Liver (tissue), 9 donors: ENCODE data around the gene CRYZL1. TPM values are rescaled to one million over a fixed set of nuclear protein-coding genes. Genes with fewer than 3 reads are reported as not detected.

Experiments
- DNase-seq: peaks from one replicate; pipeline ENCODE4 v3.0.0-alpha.2; 2017; ENCODE audit warnings: low spot score
- H3K27ac ChIP-seq, 2 donors: one replicate each; pipeline ENCODE4 v1.7.0; 2013; ENCODE audit warnings: inconsistent platforms in 2 of 2, low read length in 2 of 2, control low read depth in 1 of 2, low read depth in 1 of 2, mild to moderate bottlenecking in 1 of 2
- H3K27me3 ChIP-seq, 4 donors: one replicate each; pipeline versions ENCODE4 v1.6.1 to v1.7.0; 2013; ENCODE audit warnings: low read length in 3 of 4, inconsistent platforms in 1 of 4, mild to moderate bottlenecking in 1 of 4, moderate library complexity in 1 of 4; ENCODE audit not compliant: control insufficient read depth in 4 of 4, insufficient read depth in 4 of 4
- H3K36me3 ChIP-seq, 4 donors: one replicate each; pipeline versions ENCODE4 v1.6.1 to v1.7.0; 2013; ENCODE audit warnings: low read length in 3 of 4, mild to moderate bottlenecking in 3 of 4, low read depth in 1 of 4, moderate library complexity in 1 of 4; ENCODE audit not compliant: control insufficient read depth in 4 of 4, insufficient read depth in 3 of 4
- H3K4me1 ChIP-seq, 4 donors: one replicate each; pipeline versions ENCODE4 v1.6.1 to v1.7.0; 2013; ENCODE audit warnings: low read length in 3 of 4, mild to moderate bottlenecking in 3 of 4, moderate library complexity in 1 of 4; ENCODE audit not compliant: control insufficient read depth in 4 of 4, insufficient read depth in 4 of 4
- H3K4me3 ChIP-seq, 3 donors: one replicate each; pipeline versions ENCODE4 v1.6.1 to v1.7.0; 2013; ENCODE audit warnings: low read length in 3 of 3, control low read depth in 1 of 3, low read depth in 1 of 3, mild to moderate bottlenecking in 1 of 3
- H3K9ac ChIP-seq, 2 donors: one replicate each; pipeline ENCODE4 v1.7.0; 2013; ENCODE audit warnings: low read length in 2 of 2, mild to moderate bottlenecking in 2 of 2, moderate library complexity in 2 of 2, control low read depth in 1 of 2, low read depth in 1 of 2
- H3K9me3 ChIP-seq, 4 donors: one replicate each; pipeline versions ENCODE4 v1.6.1 to v1.7.0; 2013; ENCODE audit warnings: low read length in 3 of 4; ENCODE audit not compliant: control insufficient read depth in 4 of 4
- ATF3 ChIP-seq: IDR thresholded peaks from 2 replicates; pipeline ENCODE4 v1.6.1; 2016; ENCODE audit warnings: antibody characterized with exemption
- CTCF ChIP-seq: fragments of 150-350 bp; IDR thresholded peaks from 2 replicates; pipeline ENCODE4 v1.5.1; 2017; ENCODE audit warnings: improper control_type of control experiment, low read depth, low read length; ENCODE audit not compliant: missing input control
- FOXA1 ChIP-seq: IDR thresholded peaks from 2 replicates; pipeline ENCODE4 v1.6.1; 2016; ENCODE audit warnings: antibody characterized with exemption
- FOXA2 ChIP-seq: IDR thresholded peaks from 2 replicates; pipeline ENCODE4 v1.6.1; 2016; ENCODE audit warnings: antibody characterized with exemption
- GABPA ChIP-seq, 2 donors: IDR thresholded peaks in 1 of 2; conservative IDR thresholded peaks in 1 of 2; 2 replicates each; pipeline ENCODE4 v1.6.1; 2016; ENCODE audit warnings: antibody characterized with exemption in 2 of 2, mild to moderate bottlenecking in 1 of 2, moderate library complexity in 1 of 2
- HNF4A ChIP-seq, 2 donors: conservative IDR thresholded peaks; 2 replicates each; pipeline ENCODE4 v1.6.1; 2016; ENCODE audit warnings: antibody characterized with exemption in 2 of 2, mild to moderate bottlenecking in 2 of 2
- HNF4G ChIP-seq: IDR thresholded peaks from 2 replicates; pipeline ENCODE4 v1.6.1; 2016; ENCODE audit warnings: antibody characterized with exemption
- JUND ChIP-seq, 2 donors: IDR thresholded peaks; 2 replicates each; pipeline ENCODE4 v1.6.1; 2016; ENCODE audit warnings: antibody characterized with exemption in 2 of 2
- MAX ChIP-seq: IDR thresholded peaks from 2 replicates; pipeline ENCODE4 v1.6.1; 2016; ENCODE audit warnings: antibody characterized with exemption
- NR2F2 ChIP-seq: IDR thresholded peaks from 2 replicates; pipeline ENCODE4 v1.6.1; 2016; ENCODE audit warnings: antibody characterized with exemption
- RAD21 ChIP-seq, 2 donors: IDR thresholded peaks; 2 replicates each; pipeline ENCODE4 v1.6.1; 2016; ENCODE audit warnings: antibody characterized with exemption in 2 of 2, mild to moderate bottlenecking in 2 of 2
- REST ChIP-seq: IDR thresholded peaks from 2 replicates; pipeline ENCODE4 v1.6.1; 2016; ENCODE audit warnings: antibody characterized with exemption, mild to moderate bottlenecking
- RXRA ChIP-seq, 2 donors: IDR thresholded peaks; 2 replicates each; pipeline ENCODE4 v1.6.1; 2017 to 2018; ENCODE audit warnings: antibody characterized with exemption in 2 of 2, mild to moderate bottlenecking in 1 of 2
- SP1 ChIP-seq: IDR thresholded peaks from 2 replicates; pipeline ENCODE4 v1.6.1; 2018; ENCODE audit warnings: antibody characterized with exemption, mild to moderate bottlenecking
- TAF1 ChIP-seq: conservative IDR thresholded peaks from 2 replicates; pipeline ENCODE4 v1.6.1; 2016; ENCODE audit warnings: antibody characterized with exemption, mild to moderate bottlenecking
- YY1 ChIP-seq: IDR thresholded peaks from 2 replicates; pipeline ENCODE4 v1.6.1; 2016; ENCODE audit warnings: antibody characterized with exemption, mild to moderate bottlenecking
- ZBTB33 ChIP-seq: IDR thresholded peaks from 2 replicates; pipeline ENCODE4 v1.6.1; 2016; ENCODE audit warnings: antibody characterized with exemption
- WGBS: extraction: QIAGEN DNeasy Blood & Tissue Kit; methylation state at CpG from one replicate; pipeline ENCODE4 v1.1.7; 2013; 5-methylcytosine and 5-hydroxymethylcytosine counted together
- polyA plus RNA-seq, 2 donors: library from polyadenylated mRNA; stranded (reverse) in 1 of 2; unstranded in 1 of 2; fragments of 200-250 nt in 1 of 2; fragments of >200 nt in 1 of 2; fragmentation: Nextera tagmentation in 1 of 2; extraction: Ambion mirVana in 1 of 2; gene quantifications; one replicate each; pipeline versions ENCODE4 v1.2.1 to v1.2.3, GENCODE V29; 2013 to 2015
- total RNA-seq, 2 donors: library from RNA; depleted of rRNA; stranded (reverse); fragments of >200 nt; gene quantifications; one replicate each; pipeline ENCODE4 v1.2.3, GENCODE V29; 2014
- donor health status: healthy.
- donor health status: healthy.
- donor health status: healthy.
- donor health status: healthy.
- donor health status: healthy.

CRYZL1 gene
- total and polyA plus RNA-seq, 4 donors = 6.8 to 18.1 (median 11.5) TPM

GRCh38 chr21:33569991-33570390 lies 71.5 kb downstream of the CRYZL1 start:
- WGBS = 93% methylated on average over 5 of the region's 5 CpGs
- TF ChIP-seq RXRA (IDR thresholded peaks at IDR 0.05) (no peak), SP1 (no peak), HNF4A (conservative IDR thresholded peaks at IDR 0.05) (no peak), ZBTB33 (no peak), REST (no peak), ATF3 (no peak), JUND (IDR thresholded peaks at IDR 0.05) (no peak), FOXA1 (no peak), GABPA (IDR thresholded peaks at IDR 0.05 in 1 of 2, conservative IDR thresholded peaks at IDR 0.05 in 1 of 2) (no peak), NR2F2 (no peak), YY1 (no peak), TAF1 (no peak), RAD21 (IDR thresholded peaks at IDR 0.05) (no peak), CTCF (no peak)

GRCh38 chr21:33568448-33568847 lies 73.1 kb downstream of the CRYZL1 start:
- Histone ChIP-seq H3K27me3 (no peaks in the 10 kb centered on the region), H3K9me3 (no peaks in the 10 kb centered on the region), H3K27ac (no peak overlapping the region), H3K4me3 (no peak overlapping the region), H3K36me3 (peaks cover 3 to 50% (median 28%) of the 10 kb centered on the region in 4 donors), H3K9ac (no peak overlapping the region), H3K4me1 (peaks cover 0 to 12% (median 4%) of the 10 kb centered on the region in 4 donors)
- WGBS = 85% methylated on average over 2 of the region's 2 CpGs
- no peak for DNase-seq
- TF ChIP-seq YY1 = no peak
- TF ChIP-seq NR2F2 = no peak
- TF ChIP-seq TAF1 = no peak
- no peak for TF ChIP-seq JUND (IDR thresholded peaks at IDR 0.05)
- TF ChIP-seq HNF4A (conservative IDR thresholded peaks at IDR 0.05) = no peak
- no peak for TF ChIP-seq CTCF
- no peak for TF ChIP-seq ATF3
- no peak for TF ChIP-seq MAX
- TF ChIP-seq FOXA1 = no peak
- no peak for TF ChIP-seq FOXA2
- TF ChIP-seq HNF4G = no peak
- no peak for TF ChIP-seq ZBTB33
- TF ChIP-seq RXRA (IDR thresholded peaks at IDR 0.05) = no peak

More at GRCh38 chr21:33569991-33570390, 71.5 kb downstream of the CRYZL1 start:
- Histone ChIP-seq H3K27ac (no peak overlapping the region), H3K36me3 (peaks cover 6 to 58% (median 38%) of the 10 kb centered on the region in 4 donors), H3K9me3 (no peaks in the 10 kb centered on the region), H3K9ac (no peak overlapping the region), H3K27me3 (no peaks in the 10 kb centered on the region), H3K4me3 (no peak overlapping the region), H3K4me1 (peaks cover 0 to 10% (median 4%) of the 10 kb centered on the region in 4 donors)
- no peak for DNase-seq
